SK-MEL-5 (cell line): ENCODE measurements around the gene DNER. TPM values are rescaled to one million over a fixed set of nuclear protein-coding genes. Genes with fewer than 3 reads are reported as not detected.
"Not testable (repeated sequence)": the region's sequence is repeated elsewhere in the genome, so short reads cannot be mapped to it uniquely, and the experiment has no call there.

Source experiments
- DNase-seq: peaks from one replicate; pipeline ENCODE4 v3.0.0-alpha.2; 2016; ENCODE audit warnings: low read depth, low spot score
- in situ Hi-C: cut with HindIII; loops from 2 replicates; pipeline ENCODE4 v1.10.0; 2016; ENCODE audit warnings: low sequenced_read_pairs, high pct_unique_total_duplicates, low pct_unique_long_range_greater_than_20kb
- total RNA-seq: library from RNA; depleted of rRNA; stranded (reverse); fragments of >200 nt; shearing (Covaris generic); gene quantifications from 2 replicates; pipeline ENCODE4 v1.2.3, GENCODE V29; 2014

The DNER gene
- total RNA-seq, 1 experiment from 2014 or later: 34.3 TPM

DNA sequence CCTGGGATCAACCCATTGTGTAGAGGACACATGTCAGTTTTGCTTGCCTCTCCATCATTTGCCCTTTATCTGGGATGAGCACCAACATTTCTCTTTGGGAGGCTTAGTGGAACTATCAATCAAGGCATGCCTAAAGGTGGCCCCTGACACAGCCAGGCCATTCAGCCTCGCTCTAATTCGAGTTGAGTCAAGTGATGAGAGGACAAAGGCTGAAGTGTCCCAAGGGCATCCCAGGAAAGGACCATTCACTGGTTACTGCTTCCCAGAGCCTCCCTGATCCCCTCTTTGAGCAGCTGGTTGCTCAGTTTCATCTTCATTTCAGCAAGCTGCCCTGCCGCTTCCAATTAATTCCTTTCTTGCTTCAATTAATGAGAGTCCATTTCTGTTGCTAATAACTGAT, 63.5 kb downstream of the DNER start:
- in situ Hi-C loops: no loop called here
- DNase-seq: no peak

DNA sequence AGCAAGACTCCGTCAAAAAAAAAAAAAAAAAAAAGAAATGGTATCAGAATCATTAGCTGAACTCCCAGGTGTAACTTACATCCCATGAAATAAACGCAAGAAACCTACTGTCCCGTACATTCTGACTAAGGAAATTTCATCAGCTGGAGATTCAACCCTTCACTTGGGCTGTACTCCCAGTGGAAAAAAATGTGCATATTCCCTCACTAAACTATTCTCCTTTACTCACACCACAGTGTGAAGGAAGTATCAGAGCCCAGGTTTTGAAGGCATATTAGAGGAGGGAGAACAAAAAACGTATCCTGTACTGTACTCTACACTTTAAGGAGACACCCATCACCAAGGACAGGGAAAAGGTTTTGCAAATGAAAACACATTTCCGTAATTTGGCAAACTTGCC, 64.3 kb downstream of the DNER start:
- in situ Hi-C loops: no loop called here
- no peak for DNase-seq

- in situ Hi-C loops: no loop called here
- DNase-seq: no peak
Observed at GRCh38 chr2:229646186-229646723, 68.1 kb downstream of the DNER start.

DNA sequence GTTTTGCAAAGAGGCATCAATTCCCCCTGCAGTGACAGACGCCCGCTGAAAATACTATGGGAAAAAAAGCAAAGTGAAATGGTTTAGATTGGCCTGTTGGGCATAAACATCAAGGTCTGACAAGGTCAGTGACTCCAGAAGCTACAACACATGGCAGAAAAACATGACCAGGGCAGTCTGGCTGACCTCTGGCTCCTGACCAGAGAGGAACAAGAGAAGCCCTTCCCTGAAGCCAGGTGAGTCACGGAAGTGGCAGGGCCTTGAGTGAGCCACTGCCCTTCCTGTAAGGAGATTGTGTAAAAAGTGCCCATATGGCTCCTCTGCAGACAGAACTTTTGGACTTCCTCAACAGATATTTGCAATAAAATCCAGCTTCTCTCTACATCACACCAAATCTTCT, 72.0 kb downstream of the DNER start:
- in situ Hi-C loops: no loop called here
- no peak for DNase-seq

- DNase-seq: peak; percentile 13
- in situ Hi-C loops: no loop called here
Observed at GRCh38 chr2:229641676-229642075, 72.7 kb downstream of the DNER start.

GRCh38 chr2:229640636-229641035, 73.7 kb downstream of the DNER start:
- in situ Hi-C loops: no loop called here
- no peak for DNase-seq

- peak; percentile 34 for DNase-seq
- in situ Hi-C loops: no loop called here
Observed at GRCh38 chr2:229636571-229636970, 77.8 kb downstream of the DNER start.

GRCh38 chr2:229635371-229635680, 79.0 kb downstream of the DNER start:
- in situ Hi-C loops: no loop called here
- no peak for DNase-seq

- in situ Hi-C loops: no loop called here
- DNase-seq: no peak
Observed at GRCh38 chr2:229634601-229635370, 79.6 kb downstream of the DNER start.

DNA sequence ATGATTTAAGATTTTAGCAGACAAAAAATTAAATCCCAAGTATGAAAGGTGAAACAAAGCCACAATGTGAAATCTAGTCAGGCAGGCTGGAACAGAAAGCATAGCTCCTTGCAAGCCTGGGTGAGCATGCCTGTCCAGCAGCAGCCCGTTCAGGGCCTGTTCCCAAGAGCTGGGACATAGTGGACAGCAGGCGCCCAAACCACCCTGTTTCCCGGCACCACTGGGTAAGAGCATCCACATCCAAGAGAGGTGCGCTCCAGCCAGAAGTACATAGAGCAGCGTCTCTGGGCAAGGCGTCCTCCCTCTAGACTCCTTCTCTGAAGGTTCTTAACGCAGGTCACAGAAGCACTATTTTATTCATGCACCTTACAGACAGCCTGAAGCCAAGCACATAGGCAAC, 80.8 kb downstream of the DNER start:
- in situ Hi-C loops: no loop called here

DNA sequence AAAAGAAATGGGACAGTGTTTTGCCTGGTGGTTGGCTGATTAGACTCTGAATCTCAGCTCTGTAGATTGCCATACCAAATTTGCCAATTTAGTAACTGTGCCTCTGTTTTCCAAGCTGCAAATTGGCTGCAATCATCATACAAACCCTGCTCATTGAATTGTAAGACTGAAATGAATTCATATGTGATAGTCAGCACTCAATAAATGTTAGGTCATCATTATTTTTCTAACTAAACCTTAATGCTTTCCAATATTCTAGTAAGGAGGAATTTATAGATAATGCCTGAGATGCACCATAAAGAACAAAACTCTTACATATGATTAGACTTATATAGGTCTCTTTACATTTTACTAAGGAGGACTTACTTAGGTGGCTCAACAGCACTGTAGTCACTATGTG, 85.3 kb downstream of the DNER start:
- in situ Hi-C loops: no loop called here
- DNase-seq: no peak

More for the DNA sequence above, 80.8 kb downstream of the DNER start:
- DNase-seq: no peak

DNA sequence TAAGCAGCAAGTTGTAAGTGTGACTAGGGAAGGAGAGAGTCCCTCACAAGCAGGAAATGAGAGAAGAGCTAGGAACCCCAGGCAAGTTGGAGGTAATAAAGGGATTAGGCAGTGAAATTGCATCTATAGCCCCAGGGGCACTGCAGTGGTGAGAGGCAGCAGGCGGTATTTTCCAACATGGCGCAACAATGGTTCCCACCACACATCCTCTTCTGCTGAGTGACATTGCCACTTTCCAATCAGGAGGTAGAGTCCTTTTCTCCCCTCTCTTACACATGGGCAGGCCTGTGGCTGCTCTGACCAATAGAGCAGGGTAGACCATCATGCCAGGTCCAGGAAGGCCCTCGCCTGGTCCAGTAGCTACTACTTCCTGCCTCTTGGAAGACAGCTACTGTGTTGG, 86.6 kb downstream of the DNER start:
- in situ Hi-C loops: no loop called here
- no peak for DNase-seq

DNA sequence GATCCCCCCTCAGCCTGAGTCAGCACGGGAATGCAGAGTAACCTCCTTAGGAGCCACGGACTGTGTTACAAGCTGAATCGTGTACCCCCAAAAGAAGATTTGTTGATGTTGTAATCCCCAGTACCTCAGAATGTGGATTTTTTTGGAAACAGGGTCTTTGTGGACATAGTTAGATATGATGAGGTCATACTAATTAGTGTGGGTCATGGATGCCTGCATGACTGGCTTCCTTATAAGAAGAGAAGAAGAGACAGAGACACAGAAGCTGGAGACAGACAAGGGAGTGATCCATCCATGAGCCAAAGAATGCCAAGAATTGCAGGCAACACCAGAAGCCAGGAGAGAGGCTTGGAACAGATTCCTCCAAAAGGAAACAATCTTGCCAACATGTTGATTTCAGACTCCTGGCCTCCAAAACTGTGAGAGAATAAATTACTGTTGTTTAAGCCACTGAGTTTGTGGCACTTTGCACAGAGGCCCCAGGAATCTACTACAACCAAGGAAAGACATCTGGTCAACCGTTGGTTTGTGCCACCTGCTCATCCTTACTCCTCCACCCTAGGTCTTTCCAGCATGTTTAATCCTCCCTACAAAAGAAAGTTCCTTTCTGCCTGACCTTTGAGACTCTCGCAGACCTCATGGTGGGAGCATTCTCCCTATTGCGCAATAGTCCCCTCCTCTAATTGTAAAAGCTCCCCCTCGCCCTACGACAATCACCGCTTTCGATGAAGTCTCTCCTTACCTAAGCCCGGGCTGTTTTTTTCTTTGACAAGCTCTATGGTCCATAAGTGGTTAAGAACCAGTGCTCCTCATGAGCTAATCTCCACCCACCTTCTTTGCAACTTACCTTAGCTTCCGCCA, 91.6 kb downstream of the DNER start:
- DNase-seq: no peak
- in situ Hi-C loops: loop anchor here (25.0 kb wide), 1 partner anchor 90 kb away; the partner anchor contains the start of gene DNER

- peak; percentile 53 for DNase-seq
- in situ Hi-C loops: loop anchor here (25.0 kb wide), 1 partner anchor 92 kb away; the partner anchor contains the start of gene DNER
Observed at GRCh38 chr2:229620759-229621158, 93.6 kb downstream of the DNER start.

- no peak for DNase-seq
- in situ Hi-C loops: loop anchor here (25.0 kb wide), 1 partner anchor 92 kb away; the partner anchor contains the start of gene DNER
Observed at GRCh38 chr2:229620289-229620688, 94.1 kb downstream of the DNER start.

DNA sequence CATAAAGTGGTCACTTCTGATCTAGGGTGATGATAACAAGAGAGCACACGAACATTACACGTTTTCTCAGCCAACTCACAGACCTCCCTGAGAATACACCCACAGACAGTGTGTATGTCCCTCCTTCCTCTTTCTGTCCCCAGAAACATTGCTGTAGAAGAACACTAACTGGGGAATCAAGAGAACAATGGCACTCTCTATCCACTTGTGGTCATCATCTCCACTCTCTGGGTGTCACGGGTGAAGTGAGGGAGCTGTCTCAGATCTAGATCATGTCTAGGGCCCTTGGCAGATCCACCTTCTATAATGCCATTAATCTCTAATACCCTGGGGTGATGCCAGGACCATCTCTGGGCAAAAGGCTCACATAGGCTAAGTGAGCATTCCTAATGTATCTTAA, 97.9 kb downstream of the DNER start:
- in situ Hi-C loops: loop anchor here (25.0 kb wide), 1 partner anchor 96 kb away; the partner anchor contains the start of gene DNER
- no peak for DNase-seq

GRCh38 chr2:229614021-229614420, 100.3 kb downstream of the DNER start:
- not testable (repeated sequence) for DNase-seq
- in situ Hi-C loops: loop anchor here (25.0 kb wide), 1 partner anchor 98 kb away; the partner anchor contains the start of gene DNER

GRCh38 chr2:229612384-229612971, 101.9 kb downstream of the DNER start:
- DNase-seq: no peak
- in situ Hi-C loops: loop anchor here (25.0 kb wide), 1 partner anchor 100 kb away; the partner anchor contains the start of gene DNER
